MCF 10A (cell line): ENCODE results near the gene SLC44A3. TPM values are rescaled to one million over a fixed set of nuclear protein-coding genes. Genes with fewer than 3 reads are reported as not detected.

ENCODE experiments used
- BruUV-seq: library from RNA; stranded (reverse); fragments of 400-500 nt; replicated peaks from 2 replicates; lab custom pipeline; 2021; lab: Mats Ljungman, UMichigan
- CTCF ChIA-PET: fragments of 300-600 bp; sonication (Branson Sonifier 250); formaldehyde crosslinking; extraction: SDS; loops from one replicate; lab custom pipeline; 2021; ENCODE audit warnings: antibody characterized with exemption, inconsistent platforms; lab: Yijun Ruan, JAX
- POLR2A ChIA-PET: fragments of 300-600, 350-650 bp; sonication (Branson Sonifier 250); formaldehyde crosslinking; extraction: SDS; loops from one replicate; lab custom pipeline; 2020; ENCODE audit warnings: antibody characterized with exemption, inconsistent platforms; lab: Yijun Ruan, JAX
- DNase-seq: peaks from one replicate; pipeline ENCODE4 v3.0.0-alpha.2; 2018; ENCODE audit not compliant: unreplicated experiment
- H3K27ac Mint-ChIP-seq: one replicate; pipeline ENCODE4 v1.8.0; 2022; ENCODE audit warnings: mild to moderate bottlenecking, low read depth, mixed read lengths; ENCODE audit not compliant: unreplicated experiment
- H3K27me3 Mint-ChIP-seq: one replicate; pipeline ENCODE4 v1.8.0; 2022; ENCODE audit warnings: mixed read lengths; ENCODE audit not compliant: insufficient read depth, unreplicated experiment
- H3K36me3 Mint-ChIP-seq: one replicate; pipeline ENCODE4 v1.8.0; 2022; ENCODE audit warnings: mild to moderate bottlenecking, moderate library complexity, mixed read lengths; ENCODE audit not compliant: insufficient read depth, unreplicated experiment
- H3K4me1 Mint-ChIP-seq: one replicate; pipeline ENCODE4 v1.8.0; 2022; ENCODE audit warnings: mixed read lengths; ENCODE audit not compliant: insufficient read depth, unreplicated experiment
- H3K4me3 Mint-ChIP-seq: one replicate; pipeline ENCODE4 v1.8.0; 2022; ENCODE audit warnings: mild to moderate bottlenecking, moderate library complexity, mixed read lengths; ENCODE audit not compliant: unreplicated experiment
- H3K9me3 Mint-ChIP-seq: one replicate; pipeline ENCODE4 v1.8.0; 2022; ENCODE audit warnings: mixed read lengths; ENCODE audit not compliant: unreplicated experiment
- CTCF ChIP-seq: fragments of 200-600 bp; IDR thresholded peaks from one replicate; pipeline ENCODE4 v1.8.0; 2022; ENCODE audit warnings: antibody characterized with exemption, mild to moderate bottlenecking; ENCODE audit not compliant: unreplicated experiment
- intact Hi-C: fragments of 100-400 bp; cut with micrococcal nuclease; formaldehyde crosslinking; loops from 2 replicates; pipeline ENCODE4 v1.14.1; 2022
- total RNA-seq: library from RNA; stranded (reverse); gene quantifications from 2 replicates; pipeline ENCODE4 v1.2.3, GENCODE V29; 2022

Gene SLC44A3
- total RNA-seq, 1 experiment from 2014 or later = 2.8 TPM

GRCh38 chr1:94928293-94928939 is 108.3 kb downstream of the SLC44A3 start:
- H3K27ac Mint-ChIP-seq = no peak overlapping the region
- POLR2A ChIA-PET = interaction anchor here (0.6 to 1.3 kb wide), 3 partner anchors 31 to 94 kb away, joined by 3 to 5 read pairs (median 3); no protein-coding TSS in a partner anchor
- no peak for TF ChIP-seq CTCF
- no peaks in the 10 kb centered on the region for H3K9me3 Mint-ChIP-seq
- intact Hi-C loops = loop anchor here (10.0 kb wide), 1 partner anchor 46 kb away; no protein-coding TSS in a partner anchor
- H3K27me3 Mint-ChIP-seq = no peaks in the 10 kb centered on the region
- CTCF ChIA-PET = interaction anchor here (1.1 kb wide), 1 partner anchor 74 kb away, joined by 3 read pairs; no protein-coding TSS in a partner anchor
- no peaks in the 10 kb centered on the region for H3K36me3 Mint-ChIP-seq
- BruUV-seq = no TSS peak
- DNase-seq = no peak
- peaks cover 15% of the 10 kb centered on the region for H3K4me1 Mint-ChIP-seq
- no peak overlapping the region for H3K4me3 Mint-ChIP-seq

GRCh38 chr1:94929351-94930217 is 109.4 kb downstream of the SLC44A3 start:
- CTCF ChIA-PET = interaction anchor here (0.6 kb wide), 1 partner anchor 303 kb away, joined by 3 read pairs; no protein-coding TSS in a partner anchor
- Mint-ChIP-seq H3K27ac (no peak overlapping the region), H3K36me3 (no peaks in the 10 kb centered on the region), H3K9me3 (no peaks in the 10 kb centered on the region), H3K4me3 (no peak overlapping the region), H3K4me1 (peaks cover 6% of the 10 kb centered on the region), H3K27me3 (no peaks in the 10 kb centered on the region)
- no peak for DNase-seq
- POLR2A ChIA-PET = no interaction called here
- no peak for TF ChIP-seq CTCF
- no TSS peak for BruUV-seq
- intact Hi-C loops = loop anchor here (10.0 kb wide), 2 partner anchors 45 to 305 kb away; partner anchors contain the start of gene RWDD3

GRCh38 chr1:94931254-94931841 is 111.2 kb downstream of the SLC44A3 start:
- Mint-ChIP-seq H3K4me3 (no peak overlapping the region), H3K27ac (no peak overlapping the region), H3K36me3 (no peaks in the 10 kb centered on the region), H3K9me3 (no peaks in the 10 kb centered on the region), H3K4me1 (peaks cover 14% of the 10 kb centered on the region), H3K27me3 (no peaks in the 10 kb centered on the region)
- no peak for DNase-seq
- BruUV-seq = no TSS peak
- POLR2A ChIA-PET = no interaction called here
- TF ChIP-seq CTCF = no peak
- CTCF ChIA-PET = no interaction called here
- intact Hi-C loops = loop anchor here (10.0 kb wide), 1 partner anchor 303 kb away; the partner anchor contains the start of gene RWDD3
